Upper lobe of left lung (tissue), 6 donors: ENCODE results near the gene BCL7A. TPM values are rescaled to one million over a fixed set of nuclear protein-coding genes. Genes with fewer than 3 reads are reported as not detected.

Source experiments
- ATAC-seq, 2 donors: fragments of 200-7000 bp; cut with Tn5 transposase; one replicate each; pipeline ENCODE4 v1.9.1; 2022; ENCODE audit warnings: mild to moderate bottlenecking in 2 of 2, moderate library complexity in 2 of 2; ENCODE audit not compliant: low FRiP score in 2 of 2
- DNase-seq, 2 donors: peaks; one replicate each; pipeline ENCODE4 v3.0.0-alpha.2; 2019 to 2020
- H3K27ac ChIP-seq, 4 donors: fragments of 200-600 bp; sonication (generic); one replicate each; pipeline ENCODE4 v1.5.1; 2016 to 2019
- H3K27me3 ChIP-seq, 4 donors: fragments of 200-600 bp; sonication (generic); one replicate each; pipeline ENCODE4 v1.5.1; 2017 to 2019
- H3K36me3 ChIP-seq, 4 donors: fragments of 200-600 bp; sonication (generic); one replicate each; pipeline ENCODE4 v1.5.1; 2016 to 2019
- H3K4me1 ChIP-seq, 4 donors: fragments of 200-600 bp; sonication (generic); one replicate each; pipeline ENCODE4 v1.5.1; 2018 to 2019
- H3K4me3 ChIP-seq, 4 donors: fragments of 200-600 bp; sonication (generic); one replicate each; pipeline ENCODE4 v1.5.1; 2017 to 2019; ENCODE audit warnings: mild to moderate bottlenecking in 2 of 4, moderate library complexity in 1 of 4
- H3K9me3 ChIP-seq, 4 donors: fragments of 200-600 bp; sonication (generic); one replicate each; pipeline ENCODE4 v1.5.1; 2018 to 2019
- CTCF ChIP-seq, 6 experiments: fragments of 450-650 bp in 4 of 6; fragments of 200-600 bp in 2 of 6; sonication (generic) in 2 of 6; IDR thresholded peaks; one replicate each; pipeline ENCODE4 v1.5.1; 2016 to 2019; ENCODE audit warnings: antibody characterized with exemption in 6 of 6
- EP300 ChIP-seq, 4 donors: sonication (generic); formaldehyde crosslinking; IDR thresholded peaks; one replicate each; pipeline ENCODE4 v1.5.1; 2017; ENCODE audit warnings: antibody characterized with exemption in 4 of 4, control low read depth in 2 of 4
- POLR2A ChIP-seq, 4 donors: fragments of 450-650 bp; IDR thresholded peaks; one replicate each; pipeline ENCODE4 v1.5.1; 2016 to 2017; ENCODE audit warnings: antibody characterized with exemption in 4 of 4, mild to moderate bottlenecking in 2 of 4
- POLR2AphosphoS5 ChIP-seq, 2 donors: sonication (generic); formaldehyde crosslinking; IDR thresholded peaks; one replicate each; pipeline ENCODE4 v1.5.1; 2017; ENCODE audit warnings: antibody characterized with exemption in 2 of 2
- WGBS, 2 donors: methylation state at CpG; one replicate each; pipeline ENCODE4 v1.1.5; 2017 to 2018; 5-methylcytosine and 5-hydroxymethylcytosine counted together
- total RNA-seq, 6 donors: library from RNA; depleted of rRNA in 4 of 6; stranded (reverse); fragments of >200 nt in 4 of 6; gene quantifications; one replicate each; pipeline versions ENCODE4 v1.1.0 to v1.2.1, GENCODE V29; 2016 to 2021
- donor health status: DM: no; HTN: no; CAD: no; lungs with moderate emphysema.
- donor health status: DM: no; HTN: yes; CAD: no; lungs with severe emphysema.

BCL7A gene
- total RNA-seq, 6 donors from 2014 or later, result 4.9 to 14.6 (median 12.7) TPM

GRCh38 chr12:122013791-122014590 lies 7.7 kb upstream of the BCL7A start:
- Histone ChIP-seq H3K4me3 (no peak overlapping the region), H3K27me3 (no peaks in the 10 kb centered on the region), H3K27ac (no peak overlapping the region), H3K4me1 (no peaks in the 10 kb centered on the region), H3K36me3 (no peaks in the 10 kb centered on the region), H3K9me3 (peaks cover 0 to 4% (median 0%) of the 10 kb centered on the region in 4 donors)
- DNase-seq (no peak), ATAC-seq (no peak)
- WGBS, 2 donors, result 85 to 86% methylated on average over 19 of the region's 19 CpGs
- no peak for TF ChIP-seq EP300 (IDR thresholded peaks at IDR 0.05)
- TF ChIP-seq POLR2A (IDR thresholded peaks at IDR 0.05), result no peak
- no peak for TF ChIP-seq CTCF (IDR thresholded peaks at IDR 0.05)
- no peak for TF ChIP-seq POLR2AphosphoS5 (IDR thresholded peaks at IDR 0.05)

GRCh38 chr12:122014781-122015180 lies 6.9 kb upstream of the BCL7A start:
- Histone ChIP-seq H3K9me3 (peaks cover 0 to 4% (median 0%) of the 10 kb centered on the region in 4 donors), H3K4me3 (no peak overlapping the region), H3K27ac (no peak overlapping the region), H3K4me1 (no peaks in the 10 kb centered on the region), H3K36me3 (no peaks in the 10 kb centered on the region), H3K27me3 (no peaks in the 10 kb centered on the region)
- WGBS, 2 donors, result 89 to 100% methylated on average over 4 to 5 of the region's 5 CpGs
- ATAC-seq (no peak), DNase-seq (no peak)
- TF ChIP-seq CTCF (IDR thresholded peaks at IDR 0.05) (no peak), POLR2AphosphoS5 (IDR thresholded peaks at IDR 0.05) (no peak), EP300 (IDR thresholded peaks at IDR 0.05) (no peak), POLR2A (IDR thresholded peaks at IDR 0.05) (no peak)

GRCh38 chr12:122018457-122018856 lies 3.2 kb upstream of the BCL7A start:
- Histone ChIP-seq H3K27ac (no peak overlapping the region), H3K9me3 (peaks cover 0 to 4% (median 0%) of the 10 kb centered on the region in 4 donors)

GRCh38 chr12:122018937-122019336 lies 2.7 kb upstream of the BCL7A start:
- ATAC-seq (no peak), DNase-seq (no peak)
- H3K9me3 ChIP-seq, result peaks cover 0 to 4% (median 0%) of the 10 kb centered on the region in 4 donors
- H3K27me3 ChIP-seq, result no peaks in the 10 kb centered on the region
- H3K4me1 ChIP-seq, result peaks cover 2 to 23% (median 14%) of the 10 kb centered on the region in 4 donors
- H3K27ac ChIP-seq, result no peak overlapping the region
- WGBS, 2 donors, result 93 to 99% methylated on average over 4 of the region's 4 CpGs
- no peak overlapping the region for H3K4me3 ChIP-seq
- no peak for TF ChIP-seq POLR2A (IDR thresholded peaks at IDR 0.05)
- no peak for TF ChIP-seq CTCF (IDR thresholded peaks at IDR 0.05)
- no peak for TF ChIP-seq EP300 (IDR thresholded peaks at IDR 0.05)
- TF ChIP-seq POLR2AphosphoS5 (IDR thresholded peaks at IDR 0.05), result no peak
- H3K36me3 ChIP-seq, result no peaks in the 10 kb centered on the region

More at GRCh38 chr12:122018457-122018856, 3.2 kb upstream of the BCL7A start:
- Histone ChIP-seq H3K4me3 (no peak overlapping the region), H3K4me1 (peaks cover 0 to 18% (median 12%) of the 10 kb centered on the region in 4 donors), H3K27me3 (no peaks in the 10 kb centered on the region), H3K36me3 (no peaks in the 10 kb centered on the region)
- ATAC-seq (no peak), DNase-seq (no peak)
- TF ChIP-seq EP300 (IDR thresholded peaks at IDR 0.05), result no peak
- no peak for TF ChIP-seq CTCF (IDR thresholded peaks at IDR 0.05)
- no peak for TF ChIP-seq POLR2AphosphoS5 (IDR thresholded peaks at IDR 0.05)
- TF ChIP-seq POLR2A (IDR thresholded peaks at IDR 0.05), result no peak
